GM19463 (cell line): ENCODE data around the gene KCNK18.

Experiments used
- ATAC-seq: cut with Tn5 transposase; IDR thresholded peaks from one replicate; pipeline ENCODE4 v1.9.1; 2021; ENCODE audit warnings: mild to moderate bottlenecking, moderate library complexity; ENCODE audit not compliant: unreplicated experiment

Gene KCNK18

GRCh38 chr10:117197189-117197588 lies at the start of gene KCNK18:
Gene KCNK18, plus strand, starts transcription at chr10:117197489. Its CDS starts 0 bp downstream, at chr10:117197489.
- no peak for ATAC-seq

GRCh38 chr10:117148284-117148683 lies 49.0 kb upstream of the KCNK18 start:
- ATAC-seq = no peak

GRCh38 chr10:117152668-117153067 lies 44.6 kb upstream of the KCNK18 start:
- no peak for ATAC-seq

GRCh38 chr10:117158297-117158696 lies 39.0 kb upstream of the KCNK18 start:
- no peak for ATAC-seq

- ATAC-seq = no peak
Measured at GRCh38 chr10:117159390-117159789, 37.9 kb upstream of the KCNK18 start.

- no peak for ATAC-seq
Measured at GRCh38 chr10:117160567-117160966, 36.7 kb upstream of the KCNK18 start.

GRCh38 chr10:117161386-117162033 lies 35.8 kb upstream of the KCNK18 start:
- no peak for ATAC-seq

- ATAC-seq = no peak
Measured at GRCh38 chr10:117162093-117163060, 34.9 kb upstream of the KCNK18 start.

GRCh38 chr10:117163061-117163953 lies 34.0 kb upstream of the KCNK18 start:
- no peak for ATAC-seq

GRCh38 chr10:117163954-117164548 lies 33.2 kb upstream of the KCNK18 start:
- no peak for ATAC-seq

GRCh38 chr10:117164592-117165537 lies 32.4 kb upstream of the KCNK18 start:
- no peak for ATAC-seq

GRCh38 chr10:117165538-117166417 lies 31.5 kb upstream of the KCNK18 start:
- no peak for ATAC-seq

GRCh38 chr10:117166418-117167345 lies 30.6 kb upstream of the KCNK18 start:
- ATAC-seq = no peak

GRCh38 chr10:117167346-117167788 lies 29.9 kb upstream of the KCNK18 start:
- ATAC-seq = no peak

GRCh38 chr10:117167789-117168674 lies 29.3 kb upstream of the KCNK18 start:
- peak; percentile 91 for ATAC-seq

- ATAC-seq = no peak
Measured at GRCh38 chr10:117168729-117169128, 28.6 kb upstream of the KCNK18 start.
